PC-3 (cell line): ENCODE measurements around the gene PPP1R12B. TPM values are rescaled to one million over a fixed set of nuclear protein-coding genes. Genes with fewer than 3 reads are reported as not detected.
"Not testable (repeated sequence)": the region's sequence is repeated elsewhere in the genome, so short reads cannot be mapped to it uniquely, and the experiment has no call there.

Source experiments
- ATAC-seq: fragments of 200-7000 bp; cut with Tn5 transposase; 2 replicates; pipeline ENCODE4 v1.9.1; 2020; ENCODE audit warnings: mild to moderate bottlenecking, moderate library complexity
- BruUV-seq: library from RNA; stranded (reverse); fragments of 400-500 nt; replicated peaks from 2 replicates; lab custom pipeline; 2021; lab: Mats Ljungman, UMichigan
- CTCF ChIA-PET: fragments of 300-600 bp; sonication (Branson Sonifier 250); formaldehyde crosslinking; loops from one replicate; lab custom pipeline; 2022; ENCODE audit warnings: antibody characterized with exemption; lab: Charles Lee
- POLR2A ChIA-PET: fragments of 300-600 bp; sonication (Branson Sonifier 250); formaldehyde crosslinking; loops from one replicate; lab custom pipeline; 2022; ENCODE audit warnings: antibody characterized with exemption; ENCODE audit not compliant: unreplicated experiment; lab: Charles Lee
- DNase-seq: peaks from one replicate; pipeline ENCODE4 v3.0.0-alpha.2; 2015
- H2AFZ ChIP-seq: fragments of 300-600 bp; sonication (generic); 2 replicates; pipeline ENCODE4 v1.6.0; 2016; ENCODE audit warnings: antibody characterized with exemption, low read length
- H3F3A ChIP-seq: fragments of 300-600 bp; sonication (generic); one replicate; pipeline ENCODE4 v1.6.0; 2017; ENCODE audit warnings: antibody characterized with exemption, low read length, control low read depth, mild to moderate bottlenecking; ENCODE audit not compliant: unreplicated experiment
- H3K27ac ChIP-seq: fragments of 300-600 bp; sonication (generic); 2 replicates; pipeline ENCODE4 v1.5.1; 2016; ENCODE audit warnings: mild to moderate bottlenecking, low read length
- H3K27me3 ChIP-seq: fragments of 300-600 bp; sonication (generic); 2 replicates; pipeline ENCODE4 v1.6.1; 2016; ENCODE audit warnings: low read length, mixed read lengths
- H3K36me3 ChIP-seq: fragments of 300-600 bp; sonication (generic); 2 replicates; pipeline ENCODE4 v1.6.1; 2016; ENCODE audit warnings: low read depth, mixed run types, low read length, mixed read lengths
- H3K4me1 ChIP-seq: fragments of 300-600 bp; sonication (generic); 2 replicates; pipeline ENCODE4 v1.5.1; 2016; ENCODE audit warnings: low read length; ENCODE audit not compliant: insufficient read depth
- H3K4me2 ChIP-seq: fragments of 300-600 bp; sonication (generic); 2 replicates; pipeline ENCODE4 v1.6.0; 2016; ENCODE audit warnings: low read length
- H3K4me3 ChIP-seq: fragments of 300-600 bp; sonication (generic); 2 replicates; pipeline ENCODE4 v1.5.1; 2016; ENCODE audit warnings: mild to moderate bottlenecking, low read length, mixed read lengths
- H3K79me2 ChIP-seq: fragments of 300-600 bp; sonication (generic); 2 replicates; pipeline ENCODE4 v1.6.1; 2017; ENCODE audit warnings: low read length, mixed read lengths
- H3K9ac ChIP-seq: fragments of 300-600 bp; sonication (generic); 2 replicates; pipeline ENCODE4 v1.6.0; 2016; ENCODE audit warnings: mild to moderate bottlenecking, low read length
- H3K9me2 ChIP-seq: fragments of 300-600 bp; sonication (generic); replicated peaks from 2 replicates; pipeline ENCODE4 v1.6.1; 2016; ENCODE audit warnings: mixed run types, low read length, mixed read lengths
- H3K9me3 ChIP-seq: fragments of 300-600 bp; sonication (generic); 2 replicates; pipeline ENCODE4 v1.6.1; 2016; ENCODE audit warnings: low read length, mixed read lengths
- H4K20me1 ChIP-seq: fragments of 300-600 bp; sonication (generic); 2 replicates; pipeline ENCODE4 v1.6.1; 2016; ENCODE audit warnings: low read length, mixed read lengths
- CTCF ChIP-seq: fragments of 300-600 bp; sonication (generic); conservative IDR thresholded peaks from 2 replicates; pipeline ENCODE4 v1.5.1; 2017; ENCODE audit warnings: antibody characterized with exemption, low read depth, mild to moderate bottlenecking, low read length
- EZH2 ChIP-seq: fragments of 300-600 bp; sonication (generic); IDR thresholded peaks from one replicate; pipeline ENCODE4 v1.6.1; 2017; ENCODE audit warnings: antibody characterized with exemption, mild to moderate bottlenecking, low read length; ENCODE audit not compliant: unreplicated experiment
- EZH2phosphoT487 ChIP-seq: fragments of 300-600 bp; sonication (generic); IDR thresholded peaks from 2 replicates; pipeline ENCODE4 v1.6.1; 2018; ENCODE audit warnings: mild to moderate bottlenecking, antibody characterized with exemption, low read length, borderline replicate concordance
- intact Hi-C: fragments of 100-400 bp; cut with micrococcal nuclease; formaldehyde crosslinking; loops from 2 replicates; pipeline ENCODE4 v1.9.0; 2023
- total RNA-seq: library from RNA; depleted of rRNA; stranded (reverse); fragments of >200 nt; gene quantifications from 2 replicates; pipeline ENCODE4 v1.2.3, GENCODE V29; 2014

The PPP1R12B gene
- total RNA-seq, 1 experiment from 2014 or later, result 2.0 TPM

- no peaks in the 10 kb centered on the region for H3F3A ChIP-seq
- no TSS peak for BruUV-seq
- DNase-seq (no peak), ATAC-seq (no peak)
- no peak overlapping the region for H3K4me2 ChIP-seq
- CTCF ChIA-PET, result no interaction called here
- no peaks in the 10 kb centered on the region for H3K9me2 ChIP-seq
- no peaks in the 10 kb centered on the region for H3K9me3 ChIP-seq
- no peak overlapping the region for H3K4me3 ChIP-seq
- H4K20me1 ChIP-seq, result no peaks in the 10 kb centered on the region
- no peak overlapping the region for H3K9ac ChIP-seq
- H3K27ac ChIP-seq, result no peak overlapping the region
- H3K36me3 ChIP-seq, result no peaks in the 10 kb centered on the region
- H3K79me2 ChIP-seq, result no peaks in the 10 kb centered on the region
- POLR2A ChIA-PET, result no interaction called here
- intact Hi-C loops, result no loop called here
- TF ChIP-seq EZH2 (no peak), CTCF (no peak), EZH2phosphoT487 (no peak)
- H3K27me3 ChIP-seq, result no peaks in the 10 kb centered on the region
- H3K4me1 ChIP-seq, result no peaks in the 10 kb centered on the region
- no peak overlapping the region for H2AFZ ChIP-seq
Observed at GRCh38 chr1:202397256-202397655, 48.8 kb downstream of the PPP1R12B start.

- DNase-seq, H3K27ac ChIP-seq, H3K9me2 ChIP-seq, CTCF ChIA-PET, intact Hi-C loops, H3K27me3 ChIP-seq, H3F3A ChIP-seq, POLR2A ChIA-PET, BruUV-seq, H3K9me3 ChIP-seq, ATAC-seq, H3K36me3 ChIP-seq, H3K4me3 ChIP-seq, H2AFZ ChIP-seq, H3K4me1 ChIP-seq, H3K4me2 ChIP-seq, H3K9ac ChIP-seq, H4K20me1 ChIP-seq, H3K79me2 ChIP-seq: not testable (repeated sequence)
Observed at GRCh38 chr1:202398439-202398838, 49.9 kb downstream of the PPP1R12B start.

- TF ChIP-seq CTCF, result 0 out of 2 replicates have a peak, but pooled peaks have one; percentile 10
- H3K4me3 ChIP-seq, H3K9me3 ChIP-seq, H3K27ac ChIP-seq, POLR2A ChIA-PET, H3K27me3 ChIP-seq, H3K36me3 ChIP-seq, H3K79me2 ChIP-seq, H3K4me2 ChIP-seq, H3K9ac ChIP-seq, intact Hi-C loops, H3K4me1 ChIP-seq, H2AFZ ChIP-seq, H3K9me2 ChIP-seq, H4K20me1 ChIP-seq, DNase-seq, ATAC-seq, CTCF ChIA-PET, BruUV-seq, H3F3A ChIP-seq: not testable (repeated sequence)
Observed at GRCh38 chr1:202401771-202402170, 53.3 kb downstream of the PPP1R12B start.

GRCh38 chr1:202403381-202403780, 54.9 kb downstream of the PPP1R12B start:
- BruUV-seq, POLR2A ChIA-PET, intact Hi-C loops: not testable (repeated sequence)

More at GRCh38 chr1:202403381-202403780, 54.9 kb downstream of the PPP1R12B start:
- DNase-seq, H3F3A ChIP-seq, H3K9me2 ChIP-seq, H3K4me1 ChIP-seq, H3K27me3 ChIP-seq, ATAC-seq, H3K79me2 ChIP-seq, H4K20me1 ChIP-seq, H3K27ac ChIP-seq, H3K9me3 ChIP-seq, H2AFZ ChIP-seq, H3K9ac ChIP-seq, H3K36me3 ChIP-seq, H3K4me2 ChIP-seq, H3K4me3 ChIP-seq, CTCF ChIA-PET: not testable (repeated sequence)
